H1 (cell line): ENCODE data around the gene TBC1D19. TPM values are rescaled to one million over a fixed set of nuclear protein-coding genes. Genes with fewer than 3 reads are reported as not detected.

ENCODE experiments used
- CTCF ChIA-PET: fragments of 300-600 bp; sonication (Branson Sonifier 250); formaldehyde crosslinking; loops from one replicate; lab custom pipeline; 2021; ENCODE audit not compliant: partially characterized antibody; lab: Charles Lee
- POLR2A ChIA-PET: fragments of 300-600 bp; sonication (Branson Sonifier 250); formaldehyde crosslinking; loops from one replicate; lab custom pipeline; 2021; ENCODE audit warnings: inconsistent platforms; ENCODE audit not compliant: partially characterized antibody; lab: Charles Lee
- DNase-seq, 2 experiments: peaks; one replicate each; pipeline versions ENCODE4 v3.0.0 to v3.0.0-alpha.2; 2010 to 2022; ENCODE audit warnings: low spot score in 2 of 2, low read depth in 1 of 2, mixed read lengths in 1 of 2
- FAIRE-seq: peaks from 2 replicates; lab custom pipeline; 2011; peaks lifted over from hg19 to GRCh38; lab: Jason Lieb, UNC
- H2AFZ ChIP-seq: 2 replicates; pipeline ENCODE4 v1.8.1; 2012; ENCODE audit warnings: low read length, inconsistent platforms
- H2AK5ac ChIP-seq: 2 replicates; pipeline ENCODE4 v1.6.1; 2013; ENCODE audit warnings: low read depth, low read length
- H2BK120ac ChIP-seq: replicated peaks from 2 replicates; pipeline ENCODE3; 2013; ENCODE audit warnings: low read depth, low read length, inconsistent platforms
- H2BK12ac ChIP-seq: 2 replicates; pipeline ENCODE4 v1.6.1; 2013; ENCODE audit warnings: low read depth, low read length
- H2BK15ac ChIP-seq: 2 replicates; pipeline ENCODE4 v1.6.1; 2013; ENCODE audit warnings: low read length
- H2BK20ac ChIP-seq: 2 replicates; pipeline ENCODE4 v1.6.1; 2013; ENCODE audit warnings: low read length
- H2BK5ac ChIP-seq: 2 replicates; pipeline ENCODE4 v1.6.1; 2013; ENCODE audit warnings: low read depth, low read length
- H3K14ac ChIP-seq: 2 replicates; pipeline ENCODE4 v1.6.1; 2013; ENCODE audit warnings: inconsistent platforms; ENCODE audit not compliant: insufficient read length
- H3K18ac ChIP-seq: 2 replicates; pipeline ENCODE4 v1.6.1; 2013; ENCODE audit warnings: low read length; ENCODE audit errors: extremely low read depth
- H3K23ac ChIP-seq: 2 replicates; pipeline ENCODE4 v1.6.1; 2013; ENCODE audit warnings: inconsistent platforms; ENCODE audit not compliant: insufficient read length
- H3K23me2 ChIP-seq: 2 replicates; pipeline ENCODE4 v1.6.1; 2013; ENCODE audit warnings: low read depth, low read length
- H3K27ac ChIP-seq: 2 replicates; pipeline ENCODE4 v1.6.1; 2011; ENCODE audit warnings: low read depth, low read length, inconsistent platforms
- H3K27me3 ChIP-seq, 4 experiments: replicated peaks in 1 of 4; 1 replicate in 1 of 4; 2 replicates in 3 of 4; pipeline versions ENCODE4 v1.6.1 to v1.8.1; 2011 to 2013; ENCODE audit warnings: low read length in 3 of 4, mild to moderate bottlenecking in 3 of 4, inconsistent platforms in 2 of 4, mixed read lengths in 2 of 4, moderate library complexity in 1 of 4; ENCODE audit not compliant: control insufficient read depth in 3 of 4, insufficient read depth in 3 of 4; ENCODE audit errors: extremely low read depth in 1 of 4
- H3K36me3 ChIP-seq, 4 experiments: 2 replicates each; pipeline versions ENCODE4 v1.6.1 to v1.8.1; 2011 to 2013; ENCODE audit warnings: mild to moderate bottlenecking in 4 of 4, low read length in 3 of 4, moderate library complexity in 2 of 4, control low read depth in 1 of 4, inconsistent platforms in 1 of 4; ENCODE audit not compliant: insufficient read depth in 4 of 4, control insufficient read depth in 2 of 4
- H3K4ac ChIP-seq: replicated peaks from 2 replicates; pipeline ENCODE3; 2013; ENCODE audit warnings: low read length, low read depth, mixed read lengths, inconsistent platforms; ENCODE audit not compliant: insufficient read length
- H3K4me1 ChIP-seq, 4 experiments: replicated peaks in 1 of 4; 1 replicate in 1 of 4; 2 replicates in 3 of 4; pipeline versions ENCODE4 v1.6.1 to v1.8.1; 2011 to 2013; ENCODE audit warnings: low read length in 3 of 4, inconsistent platforms in 2 of 4, mixed read lengths in 1 of 4; ENCODE audit not compliant: insufficient read depth in 4 of 4, control insufficient read depth in 3 of 4
- H3K4me2 ChIP-seq, 2 experiments: 2 replicates each; pipeline versions ENCODE4 v1.6.1 to v1.8.1; 2011 to 2013; ENCODE audit warnings: low read depth in 2 of 2, low read length in 2 of 2, control low read depth in 1 of 2, inconsistent platforms in 1 of 2, mild to moderate bottlenecking in 1 of 2; ENCODE audit not compliant: insufficient read depth in 1 of 2
- H3K4me3 ChIP-seq, 4 experiments: fragments of 200-600, 300-600 bp in 1 of 4; sonication (generic), shearing (Covaris generic), sonication (Bioruptor Twin) in 1 of 4; 2 replicates each; pipeline versions ENCODE4 v1.5.1 to v1.8.1; 2011 to 2016; ENCODE audit warnings: low read length in 4 of 4, low read depth in 3 of 4, control low read depth in 2 of 4, inconsistent platforms in 2 of 4, mild to moderate bottlenecking in 2 of 4, mixed read lengths in 1 of 4, moderate library complexity in 1 of 4; ENCODE audit not compliant: insufficient read depth in 2 of 4; ENCODE audit errors: extremely low read depth in 1 of 4
- H3K56ac ChIP-seq: replicated peaks from 2 replicates; pipeline ENCODE3; 2013; ENCODE audit warnings: low read depth, mild to moderate bottlenecking, mixed read lengths, low read length, inconsistent platforms; ENCODE audit not compliant: insufficient read length
- H3K79me1 ChIP-seq: 2 replicates; pipeline ENCODE4 v1.6.1; 2013; ENCODE audit warnings: low read depth, low read length, control low read depth
- H3K79me2 ChIP-seq, 2 experiments: 2 replicates each; pipeline versions ENCODE4 v1.6.1 to v1.8.1; 2012 to 2013; ENCODE audit warnings: low read length in 2 of 2, mild to moderate bottlenecking in 2 of 2, inconsistent platforms in 1 of 2; ENCODE audit not compliant: insufficient read depth in 2 of 2, control insufficient read depth in 1 of 2
- H3K9ac ChIP-seq, 4 experiments: replicated peaks in 1 of 4; 1 replicate in 1 of 4; 2 replicates in 3 of 4; pipeline versions ENCODE4 v1.6.1 to v1.8.1; 2011 to 2013; ENCODE audit warnings: low read depth in 3 of 4, low read length in 3 of 4, control low read depth in 2 of 4, mild to moderate bottlenecking in 2 of 4, moderate library complexity in 2 of 4, inconsistent platforms in 1 of 4; ENCODE audit errors: extremely low read depth in 1 of 4
- H3K9me3 ChIP-seq, 2 experiments: 2 replicates each; pipeline versions ENCODE4 v1.6.1 to v1.8.1; 2012 to 2013; ENCODE audit warnings: mild to moderate bottlenecking in 2 of 2, moderate library complexity in 2 of 2, control low read depth in 1 of 2, inconsistent platforms in 1 of 2, low read depth in 1 of 2, low read length in 1 of 2, mixed read lengths in 1 of 2; ENCODE audit not compliant: insufficient read depth in 2 of 2
- H4K20me1 ChIP-seq, 2 experiments: replicated peaks in 1 of 2; 2 replicates each; pipeline versions ENCODE3 to v1.8.1; 2011 to 2013; ENCODE audit warnings: inconsistent platforms in 2 of 2, low read length in 2 of 2, mild to moderate bottlenecking in 1 of 2; ENCODE audit not compliant: insufficient read depth in 2 of 2, control insufficient read depth in 1 of 2
- H4K5ac ChIP-seq: 2 replicates; pipeline ENCODE4 v1.6.1; 2013; ENCODE audit warnings: low read length, low read depth, mixed read lengths, inconsistent platforms; ENCODE audit not compliant: insufficient read length
- H4K8ac ChIP-seq: 2 replicates; pipeline ENCODE4 v1.8.0; 2013; ENCODE audit warnings: mild to moderate bottlenecking, moderate library complexity, low read length, inconsistent platforms; ENCODE audit not compliant: insufficient read depth; ENCODE audit errors: extremely low read depth
- H4K91ac ChIP-seq: replicated peaks from 2 replicates; pipeline ENCODE3; 2013; ENCODE audit warnings: low read length, mixed read lengths, inconsistent platforms; ENCODE audit not compliant: insufficient read length
- CBX8 ChIP-seq: fragments of 300-800, 300-1000 bp; sonication (generic); IDR thresholded peaks from 2 replicates; pipeline ENCODE4 v1.7.1; 2016; ENCODE audit warnings: low read depth, low read length, borderline replicate concordance
- CHD1 ChIP-seq: IDR thresholded peaks from 2 replicates; pipeline ENCODE4 v1.6.1; 2012; ENCODE audit warnings: low read depth, low read length, improper control_type of control experiment
- HDAC6 ChIP-seq: IDR thresholded peaks from one replicate; pipeline ENCODE4 v1.7.1; 2012; ENCODE audit warnings: low read depth, mild to moderate bottlenecking, inconsistent platforms, low read length, moderate library complexity
- NANOG ChIP-seq: IDR thresholded peaks from 2 replicates; pipeline ENCODE4 v1.6.1; 2011; ENCODE audit warnings: low read length, low read depth, mild to moderate bottlenecking, inconsistent platforms; ENCODE audit not compliant: insufficient read depth, poor library complexity, severe bottlenecking
- POLR2AphosphoS5 ChIP-seq: IDR thresholded peaks from 2 replicates; pipeline ENCODE4 v1.6.1; 2011; ENCODE audit warnings: low read depth, low read length
- RFX5 ChIP-seq: IDR thresholded peaks from 2 replicates; pipeline ENCODE4 v1.6.1; 2011; ENCODE audit warnings: low read depth, low read length, improper control_type of control experiment, borderline replicate concordance
- SIN3A ChIP-seq, 2 experiments: IDR thresholded peaks in 1 of 2; conservative IDR thresholded peaks in 1 of 2; 2 replicates each; pipeline ENCODE4 v1.6.1; 2011 to 2012; ENCODE audit warnings: low read length in 2 of 2, improper control_type of control experiment in 1 of 2, low read depth in 1 of 2, mild to moderate bottlenecking in 1 of 2
- WGBS, 2 experiments: shearing (Covaris generic) in 1 of 2; methylation state at CpG; one replicate each; pipeline versions ENCODE4 v1.1.6 to v1.1.7; 2013 to 2015; ENCODE audit warnings: low lambda C conversion rate in 2 of 2, mixed read lengths in 2 of 2, inconsistent platforms in 1 of 2, low coverage in 1 of 2, missing lambda C conversion rate in 1 of 2; ENCODE audit not compliant: insufficient replicate concordance in 2 of 2, insufficient coverage in 1 of 2, insufficient read length in 1 of 2; ENCODE audit errors: extremely low coverage in 1 of 2, missing lambda C conversion rate in 1 of 2; 5-methylcytosine and 5-hydroxymethylcytosine counted together
- polyA plus RNA-seq, 7 experiments: library from polyadenylated mRNA; depleted of rRNA in 3 of 7; stranded (reverse) in 5 of 7; unstranded in 2 of 7; fragments of >200 nt in 5 of 7; fragments of 200-250 nt in 2 of 7; gene quantifications; 1 replicate in 5 of 7; 2 replicates in 1 of 7; 4 replicates in 1 of 7; pipeline versions ENCODE4 v1.2.1 to v1.2.3, GENCODE V29; 2011 to 2013; ENCODE audit warnings: missing spikeins in 2 of 7, mixed read lengths in 2 of 7
- total RNA-seq: library from RNA; stranded (reverse); fragmentation: NEBNext Ultra II Directional; extraction: Animal tissue kit (Norgen Biotek cat#: 25700); gene quantifications from 2 replicates; pipeline ENCODE4 v1.2.1, GENCODE V29; 2021
- TF ChIP-seq, protein P1 (sequence below): IDR thresholded peaks from 2 replicates; pipeline ENCODE4 v1.6.1; 2012; ENCODE audit warnings: inconsistent platforms
- TF ChIP-seq, protein P2 (sequence below), 3 experiments: IDR thresholded peaks; 1 replicate in 2 of 3; 2 replicates in 1 of 3; pipeline versions ENCODE4 v1.5.1 to v1.6.1; 2011; ENCODE audit warnings: low read length in 3 of 3, mild to moderate bottlenecking in 3 of 3, inconsistent platforms in 2 of 3, low read depth in 1 of 3, moderate library complexity in 1 of 3; ENCODE audit not compliant: insufficient read depth in 1 of 3; ENCODE audit errors: control extremely low read depth in 1 of 3
- TF ChIP-seq, protein P3 (sequence below): IDR thresholded peaks from 2 replicates; pipeline ENCODE4 v1.6.1; 2012; ENCODE audit warnings: inconsistent platforms

Gene TBC1D19
- total and polyA plus RNA-seq, 2 of the 8 experiments (the other 6 are each of a cell fraction or from before 2014, with no cell fraction given), result 1.9 to 3.5 TPM

DNA sequence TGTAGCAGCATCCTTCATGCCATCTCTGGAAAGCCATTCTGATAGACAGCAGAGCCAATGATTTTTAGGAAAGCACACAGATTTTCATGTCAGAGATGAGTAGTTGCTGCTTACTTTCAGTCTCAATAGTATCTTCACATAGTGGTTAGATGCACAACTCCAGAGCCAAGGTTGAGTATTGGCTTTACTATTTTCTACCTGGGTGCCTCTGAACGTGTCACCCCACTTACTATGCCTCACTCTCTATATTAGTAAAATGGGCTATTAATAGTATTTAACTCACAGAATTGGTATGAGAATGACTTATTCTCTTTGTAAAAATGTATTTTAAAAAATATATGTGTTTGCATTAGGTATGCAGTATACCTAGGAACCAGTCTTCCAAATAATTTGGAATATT, 168.0 kb downstream of the TBC1D19 start:
- Histone ChIP-seq H3K4me1 (no peaks in the 10 kb centered on the region), H4K91ac (no peak overlapping the region), H4K20me1 (no peaks in the 10 kb centered on the region), H3K4me3 (no peak overlapping the region), H3K27ac (no peak overlapping the region), H3K4me2 (no peak overlapping the region), H3K9ac (no peak overlapping the region), H3K36me3 (no peaks in the 10 kb centered on the region), H3K4ac (no peak overlapping the region), H3K23me2 (0 out of 2 replicates have a peak, but pooled peaks cover 2% of the 10 kb centered on the region), H2BK120ac (no peak overlapping the region), H3K56ac (no peak overlapping the region), H4K5ac (no peak overlapping the region), H3K18ac (no peak overlapping the region), H2BK20ac (no peak overlapping the region), H2BK5ac (no peak overlapping the region), H2AK5ac (no peak overlapping the region), H3K14ac (no peak overlapping the region), H3K79me1 (no peaks in the 10 kb centered on the region), H2BK12ac (no peak overlapping the region), H4K8ac (no peak overlapping the region), H2BK15ac (no peak overlapping the region), H3K23ac (no peak overlapping the region), H3K79me2 (no peaks in the 10 kb centered on the region), H3K27me3 (no peaks in the 10 kb centered on the region), H3K9me3 (no peaks in the 10 kb centered on the region), H2AFZ (no peak overlapping the region)
- POLR2A ChIA-PET, result no interaction called here
- CTCF ChIA-PET, result no interaction called here
- no peak for DNase-seq
- no peak for FAIRE-seq
- 85% methylated on average over 1 of the region's 1 CpG; no CpG with 5 or more reads in 1 of the 2 experiments for WGBS, 2 experiments
- TF ChIP-seq SIN3A (conservative IDR thresholded peaks at IDR 0.05 in 1 of 2, IDR thresholded peaks at IDR 0.05 in 1 of 2; ENCODE audit: low read depth in 1 of 2, low read length in 2 of 2) (no peak), CBX8 (no peak), HDAC6 (no peak), RFX5 (no peak), NANOG (no peak), POLR2AphosphoS5 (no peak), CHD1 (no peak)
- TF ChIP-seq, protein P1, sequence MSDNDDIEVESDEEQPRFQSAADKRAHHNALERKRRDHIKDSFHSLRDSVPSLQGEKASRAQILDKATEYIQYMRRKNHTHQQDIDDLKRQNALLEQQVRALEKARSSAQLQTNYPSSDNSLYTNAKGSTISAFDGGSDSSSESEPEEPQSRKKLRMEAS, result no peak
- TF ChIP-seq, protein P2, sequence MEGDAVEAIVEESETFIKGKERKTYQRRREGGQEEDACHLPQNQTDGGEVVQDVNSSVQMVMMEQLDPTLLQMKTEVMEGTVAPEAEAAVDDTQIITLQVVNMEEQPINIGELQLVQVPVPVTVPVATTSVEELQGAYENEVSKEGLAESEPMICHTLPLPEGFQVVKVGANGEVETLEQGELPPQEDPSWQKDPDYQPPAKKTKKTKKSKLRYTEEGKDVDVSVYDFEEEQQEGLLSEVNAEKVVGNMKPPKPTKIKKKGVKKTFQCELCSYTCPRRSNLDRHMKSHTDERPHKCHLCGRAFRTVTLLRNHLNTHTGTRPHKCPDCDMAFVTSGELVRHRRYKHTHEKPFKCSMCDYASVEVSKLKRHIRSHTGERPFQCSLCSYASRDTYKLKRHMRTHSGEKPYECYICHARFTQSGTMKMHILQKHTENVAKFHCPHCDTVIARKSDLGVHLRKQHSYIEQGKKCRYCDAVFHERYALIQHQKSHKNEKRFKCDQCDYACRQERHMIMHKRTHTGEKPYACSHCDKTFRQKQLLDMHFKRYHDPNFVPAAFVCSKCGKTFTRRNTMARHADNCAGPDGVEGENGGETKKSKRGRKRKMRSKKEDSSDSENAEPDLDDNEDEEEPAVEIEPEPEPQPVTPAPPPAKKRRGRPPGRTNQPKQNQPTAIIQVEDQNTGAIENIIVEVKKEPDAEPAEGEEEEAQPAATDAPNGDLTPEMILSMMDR (IDR thresholded peaks at IDR 0.05; ENCODE audit: control extremely low read depth in 1 of 3, insufficient read depth in 1 of 3, low read depth in 1 of 3, low read length in 3 of 3), result no peak
- TF ChIP-seq, protein P3, sequence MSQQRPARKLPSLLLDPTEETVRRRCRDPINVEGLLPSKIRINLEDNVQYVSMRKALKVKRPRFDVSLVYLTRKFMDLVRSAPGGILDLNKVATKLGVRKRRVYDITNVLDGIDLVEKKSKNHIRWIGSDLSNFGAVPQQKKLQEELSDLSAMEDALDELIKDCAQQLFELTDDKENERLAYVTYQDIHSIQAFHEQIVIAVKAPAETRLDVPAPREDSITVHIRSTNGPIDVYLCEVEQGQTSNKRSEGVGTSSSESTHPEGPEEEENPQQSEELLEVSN, result no peak
